GM23338 (cell line): ENCODE results near the gene NLE1. TPM values are rescaled to one million over a fixed set of nuclear protein-coding genes. Genes with fewer than 3 reads are reported as not detected.
A peak's percentile ranks its signal among the peaks of the same experiment; 100 is the strongest.

ENCODE experiments used
- ATAC-seq: fragments of 200-7000 bp; cut with Tn5 transposase; 3 replicates; pipeline ENCODE4 v1.9.1; 2020
- DNase-seq: peaks from one replicate; pipeline ENCODE4 v3.0.0-alpha.2; 2015; ENCODE audit warnings: low spot score
- H2AFZ ChIP-seq: fragments of 200-600 bp; sonication (generic); 2 replicates; pipeline ENCODE4 v1.8.0; 2016; ENCODE audit warnings: antibody characterized with exemption, mild to moderate bottlenecking, moderate library complexity
- H3F3A ChIP-seq: fragments of 200-600 bp; sonication (generic); replicated peaks from 2 replicates; pipeline ENCODE4 v1.8.0; 2017; ENCODE audit warnings: antibody characterized with exemption, mixed run types, low read depth
- H3K27ac ChIP-seq: fragments of 200-600 bp; sonication (generic); 2 replicates; pipeline ENCODE4 v1.6.1; 2016; ENCODE audit warnings: low read depth
- H3K27me3 ChIP-seq: fragments of 200-600 bp; sonication (generic); 2 replicates; pipeline ENCODE4 v1.8.0; 2016; ENCODE audit warnings: mild to moderate bottlenecking, mixed run types, moderate library complexity; ENCODE audit not compliant: insufficient read depth
- H3K36me3 ChIP-seq: fragments of 200-600 bp; sonication (generic); 2 replicates; pipeline ENCODE4 v1.8.0; 2016; ENCODE audit warnings: mild to moderate bottlenecking; ENCODE audit not compliant: insufficient read depth
- H3K4me1 ChIP-seq: fragments of 200-600 bp; sonication (generic); 2 replicates; pipeline ENCODE4 v1.8.0; 2016; ENCODE audit warnings: mild to moderate bottlenecking, moderate library complexity; ENCODE audit not compliant: insufficient read depth
- H3K4me2 ChIP-seq: fragments of 200-600 bp; sonication (generic); 2 replicates; pipeline ENCODE4 v1.7.1; 2017; ENCODE audit warnings: mixed run types
- H3K4me3 ChIP-seq: fragments of 200-600 bp; sonication (generic); 2 replicates; pipeline ENCODE4 v1.6.1; 2016; ENCODE audit warnings: mixed run types
- H3K79me2 ChIP-seq: fragments of 200-600 bp; sonication (generic); replicated peaks from 2 replicates; pipeline ENCODE4 v1.8.0; 2017; ENCODE audit warnings: mild to moderate bottlenecking; ENCODE audit not compliant: insufficient read depth
- H3K9me2 ChIP-seq: fragments of 200-600 bp; sonication (generic); 2 replicates; pipeline ENCODE4 v1.8.0; 2017; ENCODE audit not compliant: insufficient read depth
- H4K20me1 ChIP-seq: fragments of 200-600 bp; sonication (generic); replicated peaks from 2 replicates; pipeline ENCODE4 v1.8.0; 2017; ENCODE audit warnings: mild to moderate bottlenecking; ENCODE audit not compliant: insufficient read depth
- H3K27ac Mint-ChIP-seq: 2 replicates; pipeline ENCODE4 v1.8.0; 2020; ENCODE audit warnings: inconsistent platforms, mild to moderate bottlenecking, moderate library complexity, mixed read lengths
- H3K27me3 Mint-ChIP-seq: 3 replicates; pipeline ENCODE4 v1.8.0; 2022; ENCODE audit warnings: low read depth, mild to moderate bottlenecking, moderate library complexity, mixed read lengths, inconsistent platforms; ENCODE audit not compliant: insufficient read depth, poor library complexity
- H3K36me3 Mint-ChIP-seq: 3 replicates; pipeline ENCODE4 v1.8.0; 2021; ENCODE audit warnings: low read depth, mild to moderate bottlenecking, inconsistent platforms, moderate library complexity, mixed read lengths
- H3K4me1 Mint-ChIP-seq: 3 replicates; pipeline ENCODE4 v1.8.0; 2020; ENCODE audit warnings: mild to moderate bottlenecking, inconsistent platforms, mixed read lengths
- H3K4me3 Mint-ChIP-seq: 3 replicates; pipeline ENCODE4 v1.8.0; 2021; ENCODE audit warnings: moderate library complexity, mild to moderate bottlenecking, inconsistent platforms, mixed read lengths
- H3K9me3 Mint-ChIP-seq: 3 replicates; pipeline ENCODE4 v1.8.0; 2020; ENCODE audit warnings: moderate library complexity, mild to moderate bottlenecking, inconsistent platforms, mixed read lengths
- CTCF ChIP-seq, 2 experiments: fragments of 200-600 bp in 1 of 2; sonication (generic) in 1 of 2; conservative IDR thresholded peaks; 2 replicates each; pipeline versions ENCODE4 v1.5.1 to v1.6.1; 2016 to 2017; ENCODE audit warnings: antibody characterized with exemption in 2 of 2, low read depth in 2 of 2, mild to moderate bottlenecking in 2 of 2, moderate library complexity in 1 of 2
- polyA plus RNA-seq: library from polyadenylated mRNA; unstranded; fragments of >200 nt; fragmentation: Nextera tagmentation; extraction: Ambion mirVana; gene quantifications from 2 replicates; pipeline ENCODE4 v1.2.1, GENCODE V29; 2016
- total RNA-seq: library from RNA; depleted of rRNA; stranded (reverse); fragments of >200 nt; shearing (Covaris generic); gene quantifications from 2 replicates; pipeline ENCODE4 v1.2.3, GENCODE V29; 2014
- TF ChIP-seq, protein P1 (sequence below): fragments of 250-450 bp; sonication (Bioruptor Pico); IDR thresholded peaks from 2 replicates; pipeline ENCODE4 v1.5.0; 2020; ENCODE audit warnings: mild to moderate bottlenecking, moderate library complexity

Gene NLE1
- total and polyA plus RNA-seq, 2 experiments from 2014 or later, result 16.6 to 66.4 TPM

- Histone ChIP-seq H3K79me2 (peaks cover 11% of the 10 kb centered on the region), H4K20me1 (no peaks in the 10 kb centered on the region), H3K4me1 (peaks cover 85% of the 10 kb centered on the region), H3K4me3 (peak overlapping the region; percentile 17; the same call in 1 of the 2 replicates), H3K36me3 (no peaks in the 10 kb centered on the region), H3K4me2 (peak overlapping the region; percentile 97), H3K27ac (0 out of 2 replicates have a peak overlapping the region, but pooled peaks have one; percentile 7), H3K9me2 (no peaks in the 10 kb centered on the region), H2AFZ (no peak overlapping the region), H3K27me3 (peaks cover 8% of the 10 kb centered on the region; the same call in 1 of the 2 replicates), H3F3A (peaks cover 8% of the 10 kb centered on the region; the same call in 1 of the 2 replicates)
- Mint-ChIP-seq H3K4me3 (no peak overlapping the region), H3K9me3 (no peaks in the 10 kb centered on the region; the same call in 2 of the 3 replicates), H3K36me3 (no peaks in the 10 kb centered on the region; the same call in 2 of the 3 replicates), H3K27me3 (peaks cover 10% of the 10 kb centered on the region), H3K27ac (peak overlapping the region; percentile 78), H3K4me1 (peaks cover 72% of the 10 kb centered on the region)
- TF ChIP-seq, protein P1, sequence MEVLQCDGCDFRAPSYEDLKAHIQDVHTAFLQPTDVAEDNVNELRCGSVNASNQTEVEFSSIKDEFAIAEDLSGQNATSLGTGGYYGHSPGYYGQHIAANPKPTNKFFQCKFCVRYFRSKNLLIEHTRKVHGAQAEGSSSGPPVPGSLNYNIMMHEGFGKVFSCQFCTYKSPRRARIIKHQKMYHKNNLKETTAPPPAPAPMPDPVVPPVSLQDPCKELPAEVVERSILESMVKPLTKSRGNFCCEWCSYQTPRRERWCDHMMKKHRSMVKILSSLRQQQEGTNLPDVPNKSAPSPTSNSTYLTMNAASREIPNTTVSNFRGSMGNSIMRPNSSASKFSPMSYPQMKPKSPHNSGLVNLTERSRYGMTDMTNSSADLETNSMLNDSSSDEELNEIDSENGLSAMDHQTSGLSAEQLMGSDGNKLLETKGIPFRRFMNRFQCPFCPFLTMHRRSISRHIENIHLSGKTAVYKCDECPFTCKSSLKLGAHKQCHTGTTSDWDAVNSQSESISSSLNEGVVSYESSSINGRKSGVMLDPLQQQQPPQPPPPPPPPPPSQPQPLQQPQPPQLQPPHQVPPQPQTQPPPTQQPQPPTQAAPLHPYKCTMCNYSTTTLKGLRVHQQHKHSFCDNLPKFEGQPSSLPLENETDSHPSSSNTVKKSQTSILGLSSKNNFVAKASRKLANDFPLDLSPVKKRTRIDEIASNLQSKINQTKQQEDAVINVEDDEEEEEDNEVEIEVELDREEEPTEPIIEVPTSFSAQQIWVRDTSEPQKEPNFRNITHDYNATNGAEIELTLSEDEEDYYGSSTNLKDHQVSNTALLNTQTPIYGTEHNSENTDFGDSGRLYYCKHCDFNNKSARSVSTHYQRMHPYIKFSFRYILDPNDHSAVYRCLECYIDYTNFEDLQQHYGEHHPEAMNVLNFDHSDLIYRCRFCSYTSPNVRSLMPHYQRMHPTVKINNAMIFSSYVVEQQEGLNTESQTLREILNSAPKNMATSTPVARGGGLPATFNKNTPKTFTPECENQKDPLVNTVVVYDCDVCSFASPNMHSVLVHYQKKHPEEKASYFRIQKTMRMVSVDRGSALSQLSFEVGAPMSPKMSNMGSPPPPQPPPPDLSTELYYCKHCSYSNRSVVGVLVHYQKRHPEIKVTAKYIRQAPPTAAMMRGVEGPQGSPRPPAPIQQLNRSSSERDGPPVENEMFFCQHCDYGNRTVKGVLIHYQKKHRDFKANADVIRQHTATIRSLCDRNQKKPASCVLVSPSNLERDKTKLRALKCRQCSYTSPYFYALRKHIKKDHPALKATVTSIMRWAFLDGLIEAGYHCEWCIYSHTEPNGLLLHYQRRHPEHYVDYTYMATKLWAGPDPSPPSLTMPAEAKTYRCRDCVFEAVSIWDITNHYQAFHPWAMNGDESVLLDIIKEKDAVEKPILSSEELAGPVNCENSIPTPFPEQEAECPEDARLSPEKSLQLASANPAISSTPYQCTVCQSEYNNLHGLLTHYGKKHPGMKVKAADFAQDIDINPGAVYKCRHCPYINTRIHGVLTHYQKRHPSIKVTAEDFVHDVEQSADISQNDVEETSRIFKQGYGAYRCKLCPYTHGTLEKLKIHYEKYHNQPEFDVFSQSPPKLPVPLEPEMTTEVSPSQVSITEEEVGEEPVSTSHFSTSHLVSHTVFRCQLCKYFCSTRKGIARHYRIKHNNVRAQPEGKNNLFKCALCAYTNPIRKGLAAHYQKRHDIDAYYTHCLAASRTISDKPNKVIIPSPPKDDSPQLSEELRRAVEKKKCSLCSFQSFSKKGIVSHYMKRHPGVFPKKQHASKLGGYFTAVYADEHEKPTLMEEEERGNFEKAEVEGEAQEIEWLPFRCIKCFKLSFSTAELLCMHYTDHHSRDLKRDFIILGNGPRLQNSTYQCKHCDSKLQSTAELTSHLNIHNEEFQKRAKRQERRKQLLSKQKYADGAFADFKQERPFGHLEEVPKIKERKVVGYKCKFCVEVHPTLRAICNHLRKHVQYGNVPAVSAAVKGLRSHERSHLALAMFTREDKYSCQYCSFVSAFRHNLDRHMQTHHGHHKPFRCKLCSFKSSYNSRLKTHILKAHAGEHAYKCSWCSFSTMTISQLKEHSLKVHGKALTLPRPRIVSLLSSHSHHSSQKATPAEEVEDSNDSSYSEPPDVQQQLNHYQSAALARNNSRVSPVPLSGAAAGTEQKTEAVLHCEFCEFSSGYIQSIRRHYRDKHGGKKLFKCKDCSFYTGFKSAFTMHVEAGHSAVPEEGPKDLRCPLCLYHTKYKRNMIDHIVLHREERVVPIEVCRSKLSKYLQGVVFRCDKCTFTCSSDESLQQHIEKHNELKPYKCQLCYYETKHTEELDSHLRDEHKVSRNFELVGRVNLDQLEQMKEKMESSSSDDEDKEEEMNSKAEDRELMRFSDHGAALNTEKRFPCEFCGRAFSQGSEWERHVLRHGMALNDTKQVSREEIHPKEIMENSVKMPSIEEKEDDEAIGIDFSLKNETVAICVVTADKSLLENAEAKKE, result no peak
- no peak for DNase-seq
- no peak for ATAC-seq
Observed at GRCh38 chr17:35084987-35085386, 57.1 kb downstream of the NLE1 start.

DNA sequence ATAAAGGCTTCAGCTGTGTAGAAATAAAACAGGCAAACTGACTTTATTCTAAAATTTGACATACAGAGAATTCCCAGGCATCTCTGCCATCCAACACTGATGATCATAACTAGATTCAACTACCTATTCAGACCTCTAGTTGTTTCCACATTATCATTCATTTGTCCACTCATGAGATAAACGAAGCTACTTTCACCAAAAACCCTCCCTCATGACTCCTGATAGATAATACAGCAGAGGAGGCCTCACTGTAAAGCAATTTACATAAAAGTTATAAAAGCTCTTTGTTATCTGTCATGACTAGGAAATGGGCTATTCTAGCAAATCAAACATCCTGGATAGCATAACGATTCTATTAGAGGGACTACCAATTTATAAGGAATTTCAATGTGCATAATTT lies 59.0 kb downstream of the NLE1 start:
- H3K27me3 Mint-ChIP-seq, result peaks cover 7% of the 10 kb centered on the region
- Histone ChIP-seq H2AFZ (no peak overlapping the region), H3K36me3 (no peaks in the 10 kb centered on the region), H3K4me3 (no peak overlapping the region), H3K4me1 (peaks cover 79% of the 10 kb centered on the region), H3K27ac (no peak overlapping the region), H3K9me2 (no peaks in the 10 kb centered on the region), H3K27me3 (peaks cover 6% of the 10 kb centered on the region; the same call in 1 of the 2 replicates), H3K79me2 (peaks cover 13% of the 10 kb centered on the region), H4K20me1 (no peaks in the 10 kb centered on the region), H3F3A (peaks cover 2% of the 10 kb centered on the region; the same call in 1 of the 2 replicates), H3K4me2 (0 out of 2 replicates have a peak overlapping the region, but pooled peaks have one; percentile 60)
- no peaks in the 10 kb centered on the region; the same call in 2 of the 3 replicates for H3K9me3 Mint-ChIP-seq
- no peak overlapping the region; the same call in 2 of the 3 replicates for H3K4me3 Mint-ChIP-seq
- ATAC-seq (no peak), DNase-seq (no peak)
- TF ChIP-seq CTCF (conservative IDR thresholded peaks at IDR 0.05; ENCODE audit: low read depth in 2 of 2), result no peak
- H3K4me1 Mint-ChIP-seq, result peaks cover 72% of the 10 kb centered on the region
- H3K36me3 Mint-ChIP-seq, result no peaks in the 10 kb centered on the region; the same call in 2 of the 3 replicates
- peak overlapping the region; percentile 46 for H3K27ac Mint-ChIP-seq
